ENCODE results near the gene GRAMD2A. TPM values are rescaled to one million over a fixed set of nuclear protein-coding genes. Genes with fewer than 3 reads are reported as not detected.
A peak's percentile ranks its signal among the peaks of the same experiment; 100 is the strongest.

GRAMD2A gene
- total RNA-seq, 4 donors from 2014 or later = 3.6 to 13.1 (median 9.0) TPM

GRCh38 chr15:72227720-72228119 is 30.1 kb upstream of the GRAMD2A start:
- WGBS = 42% methylated on average over 4 of the region's 4 CpGs
- TF ChIP-seq POLR2A (IDR thresholded peaks at IDR 0.05) = no peak
- no peak for TF ChIP-seq POLR2AphosphoS5 (IDR thresholded peaks at IDR 0.05)
- TF ChIP-seq EP300 (IDR thresholded peaks at IDR 0.05) = no peak
- no peak for TF ChIP-seq CTCF (IDR thresholded peaks at IDR 0.05)
- DNase-seq (ENCODE audit: low spot score in 2 of 2) = no peak
- Histone ChIP-seq H3K27me3 (no peaks in the 10 kb centered on the region), H3K27ac (peak overlapping the region; percentile 97), H3K4me1 (peaks cover 73% of the 10 kb centered on the region), H3K4me3 (peak overlapping the region; percentile 89), H3K36me3 (no peaks in the 10 kb centered on the region), H3K9me3 (no peaks in the 10 kb centered on the region)

- TF ChIP-seq POLR2AphosphoS5 (IDR thresholded peaks at IDR 0.05) (no peak), POLR2A (IDR thresholded peaks at IDR 0.05) (no peak), EP300 (IDR thresholded peaks at IDR 0.05) (no peak), CTCF (IDR thresholded peaks at IDR 0.05) (no peak)
- DNase-seq (ENCODE audit: low spot score in 2 of 2) = no peak
- Histone ChIP-seq H3K4me1 (peaks cover 73% of the 10 kb centered on the region), H3K27me3 (no peaks in the 10 kb centered on the region), H3K27ac (peak overlapping the region; percentile 97), H3K9me3 (no peaks in the 10 kb centered on the region), H3K36me3 (no peaks in the 10 kb centered on the region), H3K4me3 (no peak overlapping the region)
- 33% methylated on average over 5 of the region's 8 CpGs for WGBS
These were observed 29.6 kb upstream of the GRAMD2A start for GRCh38 chr15:72227192-72227586.

- 89% methylated on average over 10 of the region's 10 CpGs for WGBS
- TF ChIP-seq EP300 (IDR thresholded peaks at IDR 0.05) (no peak), POLR2A (IDR thresholded peaks at IDR 0.05) (no peak), CTCF (IDR thresholded peaks at IDR 0.05) (no peak), POLR2AphosphoS5 (IDR thresholded peaks at IDR 0.05) (no peak)
- Histone ChIP-seq H3K9me3 (no peaks in the 10 kb centered on the region), H3K27ac (peak overlapping the region; percentile 82), H3K4me1 (peaks cover 73% of the 10 kb centered on the region), H3K27me3 (no peaks in the 10 kb centered on the region), H3K36me3 (peaks cover 11% of the 10 kb centered on the region), H3K4me3 (no peak overlapping the region)
- no peak for DNase-seq (ENCODE audit: low spot score in 2 of 2)
These were observed 25.7 kb upstream of the GRAMD2A start for GRCh38 chr15:72223278-72223677.

- Histone ChIP-seq H3K4me3 (no peak overlapping the region), H3K27me3 (no peaks in the 10 kb centered on the region), H3K27ac (peak overlapping the region; percentile 82), H3K4me1 (peaks cover 64% of the 10 kb centered on the region), H3K9me3 (no peaks in the 10 kb centered on the region), H3K36me3 (peaks cover 20% of the 10 kb centered on the region)
- DNase-seq (ENCODE audit: low spot score in 2 of 2) = no peak
- WGBS = 35% methylated on average over 4 of the region's 4 CpGs
- peak in 1 of 3 donors; percentile 43 for TF ChIP-seq POLR2AphosphoS5 (IDR thresholded peaks at IDR 0.05)
- TF ChIP-seq POLR2A (IDR thresholded peaks at IDR 0.05) = no peak
- TF ChIP-seq CTCF (IDR thresholded peaks at IDR 0.05) = no peak
These were observed 24.8 kb upstream of the GRAMD2A start for GRCh38 chr15:72222393-72222792.

- Histone ChIP-seq H3K4me3 (no peak overlapping the region), H3K4me1 (peaks cover 47% of the 10 kb centered on the region), H3K27me3 (no peaks in the 10 kb centered on the region), H3K9me3 (no peaks in the 10 kb centered on the region), H3K27ac (peak overlapping the region; percentile 14), H3K36me3 (peaks cover 37% of the 10 kb centered on the region)
- WGBS = 78% methylated on average over 1 of the region's 1 CpG
- no peak for TF ChIP-seq POLR2A (IDR thresholded peaks at IDR 0.05)
- no peak for TF ChIP-seq EP300 (IDR thresholded peaks at IDR 0.05)
- no peak for TF ChIP-seq POLR2AphosphoS5 (IDR thresholded peaks at IDR 0.05)
- TF ChIP-seq CTCF (IDR thresholded peaks at IDR 0.05) = no peak
- no peak for DNase-seq (ENCODE audit: low spot score in 2 of 2)
These were observed 23.1 kb upstream of the GRAMD2A start for GRCh38 chr15:72220687-72221086.
